ENCODE measurements around the gene LRP5.

- TF ChIP-seq CTCF (IDR thresholded peaks at IDR 0.05) (no peak), POLR2A (IDR thresholded peaks at IDR 0.05) (no peak), POLR2AphosphoS5 (IDR thresholded peaks at IDR 0.05) (no peak)
Observed at GRCh38 chr11:68336716-68337115, 24.3 kb downstream of the LRP5 start.
